ENCODE data around the gene SLC25A26.

Gene SLC25A26

GRCh38 chr3:66395635-66396034 is 174.8 kb downstream of the SLC25A26 start:
- no peak for DNase-seq (ENCODE audit: low read depth, low spot score)
- H3K4me3 ChIP-seq (ENCODE audit: low read depth, low read length): no peak overlapping the region
- no peak for TF ChIP-seq CTCF (IDR thresholded peaks at IDR 0.05; ENCODE audit: insufficient read depth, low read length, missing control alignments)
- POLR2A ChIA-PET: no interaction called here
- CTCF ChIA-PET: interaction anchor here (1.1 to 10.7 kb wide), 5 partner anchors 11 to 420 kb away, joined by 3 to 143 read pairs (median 8); no protein-coding TSS in a partner anchor

- ChIA-PET CTCF (interaction anchor here (1.3 to 10.7 kb wide), 4 partner anchors 10 to 422 kb away, joined by 3 to 143 read pairs (median 7); no protein-coding TSS in a partner anchor), POLR2A (no interaction called here)
- TF ChIP-seq CTCF (IDR thresholded peaks at IDR 0.05; ENCODE audit: insufficient read depth, low read length, missing control alignments): no peak
- no peak for DNase-seq (ENCODE audit: low read depth, low spot score)
- no peak overlapping the region for H3K4me3 ChIP-seq (ENCODE audit: low read depth, low read length)
These were observed 175.5 kb downstream of the SLC25A26 start for GRCh38 chr3:66396161-66396760.

- TF ChIP-seq CTCF (IDR thresholded peaks at IDR 0.05; ENCODE audit: insufficient read depth, low read length, missing control alignments): no peak
- DNase-seq (ENCODE audit: low read depth, low spot score): no peak
- POLR2A ChIA-PET: interaction anchor here (0.6 kb wide), 1 partner anchor 167 kb away, joined by 3 read pairs; no protein-coding TSS in a partner anchor
- CTCF ChIA-PET: interaction anchor here (1.3 to 10.7 kb wide), 4 partner anchors 10 to 425 kb away, joined by 3 to 143 read pairs (median 14); no protein-coding TSS in a partner anchor
- H3K4me3 ChIP-seq (ENCODE audit: low read depth, low read length): no peak overlapping the region
These were observed 176.1 kb downstream of the SLC25A26 start for GRCh38 chr3:66396888-66397287.

- ChIA-PET CTCF (interaction anchor here (1.0 to 10.7 kb wide), 4 partner anchors 9 to 424 kb away, joined by 4 to 143 read pairs (median 14); no protein-coding TSS in a partner anchor), POLR2A (no interaction called here)
- no peak for DNase-seq (ENCODE audit: low read depth, low spot score)
- TF ChIP-seq CTCF (IDR thresholded peaks at IDR 0.05; ENCODE audit: insufficient read depth, low read length, missing control alignments): no peak
- no peak overlapping the region for H3K4me3 ChIP-seq (ENCODE audit: low read depth, low read length)
These were observed 176.9 kb downstream of the SLC25A26 start for GRCh38 chr3:66397745-66398144.

GRCh38 chr3:66398228-66399025 is 177.6 kb downstream of the SLC25A26 start:
- no peak for TF ChIP-seq CTCF (IDR thresholded peaks at IDR 0.05; ENCODE audit: insufficient read depth, low read length, missing control alignments)
- H3K4me3 ChIP-seq (ENCODE audit: low read depth, low read length): no peak overlapping the region
- ChIA-PET POLR2A (no interaction called here), CTCF (interaction anchor here (1.0 to 10.7 kb wide), 5 partner anchors 8 to 424 kb away, joined by 4 to 143 read pairs (median 15); no protein-coding TSS in a partner anchor)
- DNase-seq (ENCODE audit: low read depth, low spot score): no peak
